ENCODE results near the gene MECR.

The MECR gene

GRCh38 chr1:29271724-29272123 is 41.0 kb upstream of the MECR start:
- TF ChIP-seq CTCF (IDR thresholded peaks at IDR 0.05; ENCODE audit: low read depth, low read length, poor library complexity, severe bottlenecking) = no peak
- TF ChIP-seq EZH2phosphoT487 (IDR thresholded peaks at IDR 0.05; ENCODE audit: borderline replicate concordance, low read length) = no peak
- Histone ChIP-seq H3K27ac (ENCODE audit: low read depth, low read length) (no peak overlapping the region), H3K4me2 (ENCODE audit: low read length) (no peak overlapping the region), H4K20me1 (ENCODE audit: control insufficient read depth, insufficient read depth, low read depth, low read length) (no peaks in the 10 kb centered on the region), H3K9me3 (ENCODE audit: control insufficient read depth, insufficient read depth, low read length) (no peaks in the 10 kb centered on the region), H3K36me3 (ENCODE audit: control insufficient read depth, low read length) (no peaks in the 10 kb centered on the region), H3K79me2 (ENCODE audit: control insufficient read depth, low read length) (no peaks in the 10 kb centered on the region), H3K27me3 (ENCODE audit: control insufficient read depth, low read length) (peaks cover 36% of the 10 kb centered on the region), H3K9me2 (replicated peaks; ENCODE audit: control insufficient read depth, low read length) (no peaks in the 10 kb centered on the region), H3K4me1 (ENCODE audit: control insufficient read depth, low read length) (no peaks in the 10 kb centered on the region), H3F3A (ENCODE audit: control insufficient read depth, insufficient read depth) (no peaks in the 10 kb centered on the region), H3K4me3 (ENCODE audit: low read length) (no peak overlapping the region)

GRCh38 chr1:29270929-29271521 is 40.3 kb upstream of the MECR start:
- Histone ChIP-seq H3K36me3 (ENCODE audit: control insufficient read depth, low read length) (no peaks in the 10 kb centered on the region), H3K79me2 (ENCODE audit: control insufficient read depth, low read length) (no peaks in the 10 kb centered on the region), H4K20me1 (ENCODE audit: control insufficient read depth, insufficient read depth, low read depth, low read length) (no peaks in the 10 kb centered on the region), H3K4me1 (ENCODE audit: control insufficient read depth, low read length) (no peaks in the 10 kb centered on the region), H3K27me3 (ENCODE audit: control insufficient read depth, low read length) (peaks cover 41% of the 10 kb centered on the region), H3F3A (ENCODE audit: control insufficient read depth, insufficient read depth) (no peaks in the 10 kb centered on the region), H3K27ac (ENCODE audit: low read depth, low read length) (no peak overlapping the region), H3K9me3 (ENCODE audit: control insufficient read depth, insufficient read depth, low read length) (no peaks in the 10 kb centered on the region), H3K4me2 (ENCODE audit: low read length) (no peak overlapping the region), H3K9me2 (replicated peaks; ENCODE audit: control insufficient read depth, low read length) (no peaks in the 10 kb centered on the region), H3K4me3 (ENCODE audit: low read length) (no peak overlapping the region)
- no peak for TF ChIP-seq EZH2phosphoT487 (IDR thresholded peaks at IDR 0.05; ENCODE audit: borderline replicate concordance, low read length)
- no peak for TF ChIP-seq CTCF (IDR thresholded peaks at IDR 0.05; ENCODE audit: low read depth, low read length, poor library complexity, severe bottlenecking)

GRCh38 chr1:29269382-29269781 is 38.6 kb upstream of the MECR start:
- TF ChIP-seq EZH2phosphoT487 (IDR thresholded peaks at IDR 0.05; ENCODE audit: borderline replicate concordance, low read length) (no peak), CTCF (IDR thresholded peaks at IDR 0.05; ENCODE audit: low read depth, low read length, poor library complexity, severe bottlenecking) (no peak)
- Histone ChIP-seq H3F3A (ENCODE audit: control insufficient read depth, insufficient read depth) (no peaks in the 10 kb centered on the region), H3K27ac (ENCODE audit: low read depth, low read length) (no peak overlapping the region), H3K4me2 (ENCODE audit: low read length) (no peak overlapping the region), H3K9me3 (ENCODE audit: control insufficient read depth, insufficient read depth, low read length) (no peaks in the 10 kb centered on the region), H3K4me3 (ENCODE audit: low read length) (no peak overlapping the region), H3K9me2 (replicated peaks; ENCODE audit: control insufficient read depth, low read length) (no peaks in the 10 kb centered on the region), H3K4me1 (ENCODE audit: control insufficient read depth, low read length) (no peaks in the 10 kb centered on the region), H4K20me1 (ENCODE audit: control insufficient read depth, insufficient read depth, low read depth, low read length) (no peaks in the 10 kb centered on the region), H3K27me3 (ENCODE audit: control insufficient read depth, low read length) (peaks cover 41% of the 10 kb centered on the region), H3K79me2 (ENCODE audit: control insufficient read depth, low read length) (no peaks in the 10 kb centered on the region), H3K36me3 (ENCODE audit: control insufficient read depth, low read length) (no peaks in the 10 kb centered on the region)
